GM19238 (cell line): ENCODE measurements around the gene HSP90AB1.

Source experiments
- DNase-seq: peaks from one replicate; pipeline ENCODE4 v3.0.0; 2011; ENCODE audit warnings: low spot score; ENCODE audit not compliant: insufficient read length

HSP90AB1 gene

GRCh38 chr6:44285552-44286284 lies 38.8 kb downstream of the HSP90AB1 start:
- no peak for DNase-seq

GRCh38 chr6:44286285-44286565 lies 39.3 kb downstream of the HSP90AB1 start:
- no peak for DNase-seq

DNA sequence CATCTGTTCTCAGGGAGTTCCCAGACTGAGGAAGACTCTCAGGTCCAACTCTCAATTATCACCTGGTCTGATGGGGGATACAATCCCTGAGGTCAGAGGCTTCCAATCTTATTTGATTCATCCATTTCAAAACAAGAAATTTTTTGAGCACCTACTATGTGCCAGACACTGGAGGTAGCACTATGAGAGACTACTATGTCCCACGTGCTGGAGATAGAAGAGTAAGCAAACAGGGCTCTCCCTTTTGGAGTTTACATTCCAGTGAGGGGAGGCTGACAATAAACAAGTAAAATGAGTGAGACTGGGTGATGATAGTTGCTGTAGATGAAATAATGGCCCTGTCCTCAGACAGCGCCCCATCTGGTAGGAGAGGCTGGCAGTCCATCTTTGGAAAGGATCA lies 39.8 kb downstream of the HSP90AB1 start:
- no peak for DNase-seq

- DNase-seq = no peak
Observed at GRCh38 chr6:44289726-44290260, 42.9 kb downstream of the HSP90AB1 start.

GRCh38 chr6:44291841-44292240 lies 44.9 kb downstream of the HSP90AB1 start:
- DNase-seq = no peak

DNA sequence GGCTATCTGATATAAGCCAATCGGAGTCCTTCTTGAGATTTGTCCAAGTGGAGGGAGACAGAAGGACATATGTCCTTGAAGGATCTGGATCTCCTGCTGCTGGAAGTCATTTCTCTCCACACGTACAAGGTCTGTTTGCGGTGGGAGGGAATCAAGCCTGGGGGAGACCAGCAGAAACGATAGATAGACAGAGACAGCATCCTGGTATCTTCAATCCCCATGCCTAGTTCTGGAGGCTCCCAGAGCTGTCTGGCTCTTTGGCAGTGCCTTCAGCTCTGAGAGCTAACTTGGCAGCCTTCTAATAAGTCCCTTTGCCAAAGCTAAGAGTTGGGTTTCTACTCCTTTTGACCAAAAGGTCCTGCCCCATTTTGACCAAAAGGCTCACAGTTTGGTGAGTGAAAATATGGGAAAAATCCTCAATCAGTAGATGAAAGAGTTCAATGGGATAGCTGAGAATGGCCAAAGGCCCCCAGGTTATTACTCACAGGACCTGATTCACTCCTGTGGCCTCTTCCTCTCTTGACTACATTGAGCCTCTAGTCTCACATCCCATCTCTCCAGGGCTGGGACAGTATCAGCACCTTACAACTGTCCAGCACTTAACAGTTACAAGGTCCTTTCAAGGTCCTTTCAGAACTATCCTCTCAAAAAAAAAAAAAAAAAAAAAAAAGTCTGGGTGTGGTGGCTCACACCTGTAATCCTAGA lies 45.9 kb downstream of the HSP90AB1 start:
- DNase-seq = no peak

DNA sequence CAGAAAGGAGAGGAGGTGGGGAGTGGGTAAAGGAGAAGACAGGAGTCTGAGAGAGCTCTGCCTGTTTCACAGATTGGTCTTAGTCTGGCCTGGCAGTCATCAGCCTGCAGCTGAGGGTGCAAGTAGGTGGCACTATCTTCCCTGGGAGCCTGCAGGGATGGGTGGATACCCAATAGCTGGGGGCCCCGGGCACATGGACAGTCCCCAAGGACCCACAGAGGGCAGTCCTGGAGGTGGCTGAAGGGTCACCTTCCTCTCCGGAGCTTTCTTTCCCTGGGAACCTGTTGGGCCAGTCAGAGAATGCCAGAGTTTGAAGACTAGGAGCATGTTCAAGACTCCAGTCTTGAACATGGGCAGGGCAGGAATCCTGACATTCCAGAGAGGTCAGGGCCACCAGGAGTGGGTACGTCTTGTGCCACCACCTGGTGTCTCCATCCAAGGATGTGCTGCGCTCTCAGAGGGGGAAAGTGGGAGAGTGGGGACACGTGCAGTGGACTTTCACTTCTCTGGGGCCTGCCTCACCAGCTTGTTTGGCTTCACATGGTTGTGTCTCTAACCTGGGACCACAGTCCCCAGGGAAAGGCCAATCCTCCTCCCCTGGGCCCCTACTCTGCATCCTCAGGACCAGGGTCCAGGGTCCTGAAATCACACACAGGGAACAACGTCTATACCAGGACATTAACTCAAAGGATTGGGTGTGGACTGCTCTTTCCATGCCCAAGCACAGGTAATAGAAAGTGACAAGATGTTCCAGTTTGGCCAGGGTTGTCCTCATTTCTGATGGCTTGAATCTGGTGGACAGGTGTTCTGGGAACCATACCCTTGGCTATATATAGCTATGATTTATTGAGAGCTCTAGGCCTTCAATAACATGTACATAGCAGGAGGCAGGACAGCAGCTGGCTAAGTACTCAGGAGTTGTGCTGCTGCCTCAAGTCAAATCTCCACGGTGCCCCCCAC lies 48.2 kb downstream of the HSP90AB1 start:
- no peak for DNase-seq

DNA sequence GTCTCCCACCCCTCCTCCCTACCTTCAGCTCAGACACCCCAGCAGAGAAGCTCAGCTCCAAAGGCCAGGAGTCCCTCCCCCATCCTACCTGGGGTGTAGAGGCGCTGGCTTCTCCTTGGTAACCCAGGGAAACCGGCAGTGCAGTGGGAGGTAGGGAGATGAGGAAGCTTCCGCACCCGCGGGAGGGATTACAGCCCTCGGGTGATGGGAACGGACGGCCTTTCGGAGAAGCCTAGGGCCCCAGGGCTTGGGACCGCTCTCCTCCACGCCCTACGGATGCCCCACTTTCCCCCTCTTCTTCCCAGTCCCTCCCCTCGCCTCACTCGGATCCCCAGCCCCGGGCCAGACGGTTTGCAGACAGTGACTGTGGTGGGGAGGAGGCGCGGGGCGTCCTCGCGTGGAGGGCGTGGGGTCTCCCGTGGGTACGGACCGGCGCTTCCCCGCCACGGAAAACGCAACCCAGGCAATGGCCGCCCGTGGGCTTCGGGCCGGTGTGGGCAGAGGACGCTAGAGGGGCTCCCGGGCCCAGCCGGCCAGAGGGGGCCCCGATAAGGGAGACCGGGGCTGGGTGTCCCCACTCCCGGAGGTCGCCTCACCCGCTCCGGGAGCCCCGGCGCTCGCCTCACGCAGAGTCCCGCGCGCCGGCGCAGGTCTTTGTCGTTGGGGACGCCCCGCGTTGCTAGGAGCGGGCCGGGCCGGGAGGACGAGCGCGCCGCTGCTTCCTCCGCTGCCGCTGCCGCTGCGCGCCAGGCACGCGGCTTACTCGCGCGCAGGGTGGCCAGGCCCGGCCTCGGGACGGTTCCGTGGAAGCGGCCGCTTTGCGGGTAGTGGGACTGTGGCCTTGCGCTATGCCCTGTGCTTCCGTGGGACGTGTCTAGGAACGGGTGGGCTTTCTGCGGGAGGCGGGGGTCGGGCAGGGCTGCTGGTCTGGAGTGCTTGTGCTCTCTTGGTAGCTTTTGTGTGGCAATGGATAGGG lies 50.5 kb downstream of the HSP90AB1 start:
- DNase-seq = no peak

GRCh38 chr6:44298055-44298803 lies 51.3 kb downstream of the HSP90AB1 start:
- DNase-seq = no peak

DNA sequence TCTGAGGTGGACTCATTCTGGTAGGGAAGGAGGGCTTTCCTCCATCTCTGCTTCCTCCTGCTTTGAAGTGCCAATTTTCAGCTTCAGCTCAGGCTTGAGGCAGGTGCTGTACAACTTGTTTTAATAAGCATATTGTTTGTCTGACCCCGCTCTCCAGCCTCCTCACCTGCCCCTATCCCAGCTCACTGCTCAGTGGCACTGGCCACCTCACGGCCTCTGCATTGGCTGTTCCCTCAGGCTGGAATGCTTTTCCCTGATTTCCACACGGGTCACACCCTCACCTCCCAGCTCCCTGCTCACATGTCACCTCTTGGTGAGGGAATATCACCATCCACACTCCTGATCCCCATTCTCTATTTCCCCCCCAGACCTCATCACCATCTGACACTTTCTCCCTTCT lies 52.0 kb downstream of the HSP90AB1 start:
- DNase-seq = no peak

- DNase-seq = no peak
Observed at GRCh38 chr6:44300292-44300823, 53.5 kb downstream of the HSP90AB1 start.

DNA sequence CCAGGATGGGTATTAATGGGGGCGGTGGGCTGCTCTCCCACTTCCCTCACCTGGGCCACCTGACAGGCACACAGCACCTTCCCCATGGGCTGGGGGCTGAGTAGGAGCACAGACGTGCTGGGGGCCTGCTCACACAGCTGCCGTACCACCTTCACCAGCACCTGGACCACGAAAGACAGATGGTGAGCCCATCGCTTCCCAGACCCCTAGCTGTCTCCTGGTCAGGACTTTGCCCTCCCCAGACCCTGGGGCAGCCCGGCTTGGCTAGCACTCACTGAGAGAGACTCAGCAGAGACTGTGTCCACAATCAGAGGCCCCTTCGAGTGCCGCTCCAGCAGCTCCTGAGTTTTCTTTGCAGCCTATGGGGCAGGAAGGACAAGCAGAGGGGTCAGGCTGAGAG lies 54.2 kb downstream of the HSP90AB1 start:
- DNase-seq = no peak

GRCh38 chr6:44301782-44302564 lies 55.1 kb downstream of the HSP90AB1 start:
- no peak for DNase-seq

DNA sequence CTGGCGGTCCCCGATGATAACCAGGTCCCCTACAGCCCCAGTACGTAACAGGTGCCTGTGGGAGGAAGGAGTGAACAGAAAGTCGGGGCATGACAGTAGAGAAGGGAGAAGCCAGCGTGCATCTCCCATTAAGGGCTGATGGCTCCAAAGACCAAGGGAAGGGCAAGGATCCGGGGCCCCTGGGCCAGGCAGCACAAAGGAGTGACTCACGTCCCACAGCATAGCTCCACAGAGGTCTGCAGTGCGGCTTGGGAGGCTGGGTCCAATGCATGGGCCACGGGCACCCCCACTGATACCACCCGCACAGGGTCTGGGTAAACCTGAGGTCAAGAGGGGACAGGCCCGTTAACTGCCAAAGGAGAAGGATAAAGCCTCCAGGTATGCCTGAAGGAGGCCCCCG lies 56.0 kb downstream of the HSP90AB1 start:
- no peak for DNase-seq
